ENCODE measurements around the gene TRAP1.

- TF ChIP-seq CTCF (IDR thresholded peaks at IDR 0.05) = no peak
- no peak for TF ChIP-seq POLR2A (IDR thresholded peaks at IDR 0.05)
These were observed 23.6 kb upstream of the TRAP1 start for GRCh38 chr16:3740934-3741333.

All from adrenal gland (tissue), 5 donors.